Ovary (tissue), 9 donors: ENCODE data around the gene LARP4B. TPM values are rescaled to one million over a fixed set of nuclear protein-coding genes. Genes with fewer than 3 reads are reported as not detected.

Experiments
- DNase-seq, 5 donors: peaks; one replicate each; pipeline ENCODE4 v3.0.0-alpha.2; 2019 to 2020
- H3K27ac ChIP-seq, 2 donors: fragments of 200-600 bp; one replicate each; pipeline versions ENCODE4 v1.5.1 to v1.8.0; 2019 to 2022
- H3K27me3 ChIP-seq: fragments of 200-600 bp; one replicate; pipeline ENCODE4 v1.8.0; 2022
- H3K36me3 ChIP-seq: fragments of 200-600 bp; sonication (generic); one replicate; pipeline ENCODE4 v1.5.1; 2019
- H3K4me1 ChIP-seq: one replicate; pipeline ENCODE4 v1.8.1; 2013; ENCODE audit warnings: mild to moderate bottlenecking, moderate library complexity; ENCODE audit not compliant: insufficient read depth
- H3K4me3 ChIP-seq: fragments of 200-600 bp; sonication (generic); one replicate; pipeline ENCODE4 v1.5.1; 2017
- H3K9me3 ChIP-seq, 2 donors: fragments of 200-600 bp in 1 of 2; sonication (generic) in 1 of 2; one replicate each; pipeline versions ENCODE4 v1.5.1 to v1.8.1; 2013 to 2019; ENCODE audit warnings: mild to moderate bottlenecking in 1 of 2, moderate library complexity in 1 of 2
- EP300 ChIP-seq: sonication (generic); formaldehyde crosslinking; IDR thresholded peaks from one replicate; pipeline ENCODE4 v1.6.1; 2017; ENCODE audit warnings: antibody characterized with exemption
- POLR2A ChIP-seq: fragments of 450-650 bp; IDR thresholded peaks from one replicate; pipeline ENCODE4 v1.6.1; 2017; ENCODE audit warnings: antibody characterized with exemption, mild to moderate bottlenecking, moderate library complexity
- WGBS, 3 donors: extraction: QIAGEN DNeasy Blood & Tissue Kit in 1 of 3; methylation state at CpG; one replicate each; pipeline versions ENCODE4 v1.1.5 to v1.1.7; 2013 to 2017; 5-methylcytosine and 5-hydroxymethylcytosine counted together
- intact Hi-C, 4 donors: fragments of 100-400 bp; cut with DNase I; formaldehyde crosslinking; loops; one replicate each; pipeline versions ENCODE4 v1.11.0 to v1.15.1; 2022 to 2023
- polyA plus RNA-seq, 2 donors: library from polyadenylated mRNA; stranded (reverse); fragments of 200-250 nt in 1 of 2; fragments of 350-450 nt in 1 of 2; fragmentation: Illumina TruSeq in 1 of 2; extraction: RNeasy Lipid Tissue Mini Kit (QIAGEN cat#74804) in 1 of 2; gene quantifications; one replicate each; pipeline ENCODE4 v1.2.3, GENCODE V29; 2013 to 2014
- total RNA-seq, 7 donors: library from RNA; depleted of rRNA in 2 of 7; stranded (reverse); fragments of >200 nt in 2 of 7; fragmentation: NEBNext Ultra II Directional in 3 of 7; extraction: Animal tissue kit (Norgen Biotek cat#: 25700) in 3 of 7; gene quantifications; one replicate each; pipeline versions ENCODE4 v1.1.0 to v1.2.4, GENCODE V29; 2016 to 2023
- TF ChIP-seq, protein P1 (sequence below), 3 donors: fragments of 450-650 bp in 2 of 3; fragments of 200-600 bp in 1 of 3; IDR thresholded peaks; one replicate each; pipeline versions ENCODE4 v1.5.1 to v1.8.0; 2016 to 2022; ENCODE audit warnings: antibody characterized with exemption in 3 of 3, mild to moderate bottlenecking in 1 of 3
- donor health status: DM: no; HTN: no; CAD: no; lungs with moderate emphysema.
- donor health status: DM: no; HTN: no; CAD: no.
- donor health status: Bipolar disorder and iron deficiency.
- donor health status: DM: yes; HTN: yes; CAD: no.
- donor health status: DM: no; HTN: no; CAD: no.
- donor health status: DM: yes; HTN: yes; CAD: no.

LARP4B gene
- total and polyA plus RNA-seq, 9 donors, result 14.4 to 77.8 (median 54.4) TPM

DNA sequence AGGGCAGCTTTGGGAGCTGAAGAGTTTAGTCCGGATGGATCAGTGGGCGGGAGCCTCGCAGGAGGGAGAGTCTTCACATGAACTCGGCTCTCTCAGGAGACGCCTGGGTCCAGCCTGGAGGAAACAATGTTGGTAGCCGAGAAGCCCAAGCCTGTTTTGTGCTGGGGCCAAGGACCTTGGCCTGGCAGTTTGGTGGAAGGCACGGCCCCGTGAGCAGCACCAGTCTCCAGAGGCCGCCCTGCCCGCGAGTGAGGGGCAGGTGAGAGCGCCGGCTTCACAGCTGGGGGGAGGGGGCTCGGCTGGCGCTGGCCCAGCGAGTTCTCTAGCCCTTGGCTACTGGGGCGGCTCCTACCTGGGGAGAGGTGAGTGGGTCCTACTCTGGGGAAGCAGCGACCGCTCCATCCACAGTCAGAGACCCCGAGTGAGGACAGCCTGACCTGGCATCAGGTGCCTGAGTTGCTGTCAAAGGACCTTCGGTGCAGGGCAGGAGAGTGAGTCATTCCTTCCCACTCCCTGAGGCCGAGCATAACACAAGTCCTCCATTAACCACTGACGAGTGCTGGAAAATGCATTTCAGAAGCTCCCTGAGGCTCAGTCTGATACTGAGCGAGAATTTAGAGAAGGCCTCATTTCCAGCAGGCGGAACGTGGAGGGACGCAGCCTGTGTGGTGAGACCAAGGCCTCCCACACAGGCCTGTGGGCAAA, 152.7 kb downstream of the LARP4B start:
- H3K4me1 ChIP-seq, result peaks cover 3% of the 10 kb centered on the region
- no peaks in the 10 kb centered on the region for H3K36me3 ChIP-seq
- no peaks in the 10 kb centered on the region for H3K9me3 ChIP-seq
- 68 to 75% (median 72%) methylated on average over 26 to 27 of the region's 27 CpGs for WGBS, 3 donors
- TF ChIP-seq EP300 (no peak), POLR2A (no peak)
- TF ChIP-seq, protein P1, sequence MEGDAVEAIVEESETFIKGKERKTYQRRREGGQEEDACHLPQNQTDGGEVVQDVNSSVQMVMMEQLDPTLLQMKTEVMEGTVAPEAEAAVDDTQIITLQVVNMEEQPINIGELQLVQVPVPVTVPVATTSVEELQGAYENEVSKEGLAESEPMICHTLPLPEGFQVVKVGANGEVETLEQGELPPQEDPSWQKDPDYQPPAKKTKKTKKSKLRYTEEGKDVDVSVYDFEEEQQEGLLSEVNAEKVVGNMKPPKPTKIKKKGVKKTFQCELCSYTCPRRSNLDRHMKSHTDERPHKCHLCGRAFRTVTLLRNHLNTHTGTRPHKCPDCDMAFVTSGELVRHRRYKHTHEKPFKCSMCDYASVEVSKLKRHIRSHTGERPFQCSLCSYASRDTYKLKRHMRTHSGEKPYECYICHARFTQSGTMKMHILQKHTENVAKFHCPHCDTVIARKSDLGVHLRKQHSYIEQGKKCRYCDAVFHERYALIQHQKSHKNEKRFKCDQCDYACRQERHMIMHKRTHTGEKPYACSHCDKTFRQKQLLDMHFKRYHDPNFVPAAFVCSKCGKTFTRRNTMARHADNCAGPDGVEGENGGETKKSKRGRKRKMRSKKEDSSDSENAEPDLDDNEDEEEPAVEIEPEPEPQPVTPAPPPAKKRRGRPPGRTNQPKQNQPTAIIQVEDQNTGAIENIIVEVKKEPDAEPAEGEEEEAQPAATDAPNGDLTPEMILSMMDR (IDR thresholded peaks at IDR 0.05), result no peak
- H3K4me3 ChIP-seq, result no peak overlapping the region
- intact Hi-C loops, result no loop called here
- DNase-seq, result no peak
- H3K27ac ChIP-seq, result no peak overlapping the region
- no peaks in the 10 kb centered on the region for H3K27me3 ChIP-seq

DNA sequence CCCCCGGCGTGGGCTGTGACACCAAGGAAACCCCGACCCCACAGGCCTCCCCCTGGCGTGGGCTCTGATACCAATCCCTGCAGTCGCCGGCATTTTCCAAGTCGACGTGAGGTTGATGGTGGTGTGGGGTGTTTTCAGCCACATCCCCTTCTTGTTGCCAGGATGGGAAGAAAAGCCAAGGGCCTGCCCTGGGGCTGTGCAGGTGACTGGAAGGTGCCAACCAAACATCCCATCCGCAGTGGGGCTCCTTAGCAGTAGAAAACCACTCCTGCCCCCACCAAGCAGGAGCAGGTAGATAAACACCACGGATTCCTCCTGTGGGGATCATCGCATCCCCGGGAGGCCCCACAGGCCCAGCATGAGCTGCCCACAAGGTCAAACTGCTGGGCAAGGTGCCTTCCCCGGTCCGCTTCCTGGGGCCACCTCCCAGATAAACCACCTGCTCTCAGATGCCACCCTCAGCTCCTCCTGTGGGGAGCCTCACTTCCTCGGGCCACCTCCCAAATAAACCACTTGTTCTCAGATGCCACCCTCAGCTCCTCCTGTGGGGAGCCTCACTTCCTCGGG, 153.5 kb downstream of the LARP4B start:
- DNase-seq, result no peak
- Histone ChIP-seq H3K27me3 (no peaks in the 10 kb centered on the region), H3K36me3 (no peaks in the 10 kb centered on the region), H3K4me3 (no peak overlapping the region), H3K27ac (no peak overlapping the region), H3K4me1 (no peaks in the 10 kb centered on the region), H3K9me3 (no peaks in the 10 kb centered on the region)
- intact Hi-C loops, result no loop called here
- 80 to 90% (median 86%) methylated on average over 8 to 14 of the region's 16 CpGs for WGBS, 3 donors
- TF ChIP-seq POLR2A, result no peak
- no peak for TF ChIP-seq EP300
- TF ChIP-seq, protein P1 (IDR thresholded peaks at IDR 0.05), result no peak

DNA sequence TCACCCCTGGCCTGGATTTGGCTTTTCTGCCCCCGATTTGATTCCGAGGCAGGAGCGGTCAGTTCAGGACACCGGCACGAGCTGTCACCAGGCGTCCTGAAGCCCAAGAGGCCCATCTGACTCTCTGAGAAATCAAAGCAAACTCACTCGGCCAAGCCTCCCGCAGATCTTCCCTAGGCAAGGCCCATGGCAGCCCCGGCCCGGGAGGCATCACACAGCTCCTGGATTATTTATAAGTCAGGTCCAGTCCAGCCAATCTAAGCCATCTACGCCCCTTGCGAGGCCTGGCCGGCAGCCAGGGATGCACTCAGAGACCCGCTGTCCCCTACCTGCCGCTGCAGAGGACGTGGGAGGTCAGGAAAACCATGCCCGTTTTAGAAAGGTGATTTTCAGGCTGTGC, 154.7 kb downstream of the LARP4B start:
- no peaks in the 10 kb centered on the region for H3K36me3 ChIP-seq
- no peak overlapping the region for H3K27ac ChIP-seq
- H3K4me3 ChIP-seq, result no peak overlapping the region
- TF ChIP-seq POLR2A (no peak), EP300 (no peak)
- TF ChIP-seq, protein P1 (IDR thresholded peaks at IDR 0.05), result no peak
- 75 to 85% (median 82%) methylated on average over 16 to 17 of the region's 17 CpGs for WGBS, 3 donors
- H3K27me3 ChIP-seq, result no peaks in the 10 kb centered on the region
- no peaks in the 10 kb centered on the region for H3K9me3 ChIP-seq
- no peaks in the 10 kb centered on the region for H3K4me1 ChIP-seq
- no peak for DNase-seq
- intact Hi-C loops, result no loop called here

DNA sequence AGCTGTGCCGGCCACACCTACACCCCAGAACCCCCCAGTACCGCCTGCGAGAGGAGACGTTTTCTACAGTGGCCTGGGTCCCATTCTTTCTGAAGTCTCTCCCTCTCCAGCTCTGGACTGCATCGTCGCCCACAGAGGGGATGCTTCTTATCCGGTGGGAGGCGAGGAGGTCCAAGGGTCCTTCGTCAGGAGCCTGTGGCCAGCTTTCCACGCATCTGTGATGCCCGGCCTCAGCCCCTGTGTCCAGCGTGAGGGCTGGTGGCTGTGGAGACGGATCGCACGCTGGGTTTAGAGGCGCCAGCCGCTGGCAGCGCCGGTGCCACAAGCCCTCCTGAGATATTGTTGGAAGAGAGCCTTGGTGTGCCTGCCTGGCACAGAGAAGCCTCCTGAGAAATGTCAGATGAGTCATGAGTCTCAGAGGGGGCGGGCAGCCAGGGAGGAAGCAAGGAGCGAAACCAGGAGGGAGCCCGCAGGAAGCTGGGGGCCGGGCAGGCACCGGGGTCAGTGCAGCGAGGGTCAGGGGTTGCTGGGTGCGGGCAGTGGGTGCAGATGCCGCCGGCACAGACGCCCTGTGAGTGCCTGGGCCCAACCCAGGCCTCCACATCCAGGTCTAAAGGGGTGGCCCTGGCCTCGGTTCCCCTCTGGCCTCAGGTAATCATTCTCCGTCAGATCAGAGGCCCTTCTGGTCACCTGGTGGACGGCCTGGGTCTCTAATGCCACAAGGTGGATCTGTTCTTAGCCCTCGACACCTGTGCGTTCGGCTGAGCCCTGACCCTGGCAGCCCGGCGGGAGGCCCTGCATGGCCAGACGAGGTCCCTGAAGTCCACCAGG, 156.0 kb downstream of the LARP4B start:
- Histone ChIP-seq H3K4me3 (no peak overlapping the region), H3K9me3 (no peaks in the 10 kb centered on the region), H3K4me1 (no peaks in the 10 kb centered on the region), H3K27me3 (no peaks in the 10 kb centered on the region), H3K27ac (no peak overlapping the region), H3K36me3 (no peaks in the 10 kb centered on the region)
- no peak for DNase-seq
- intact Hi-C loops, result no loop called here
- TF ChIP-seq POLR2A, result no peak
- WGBS, 3 donors, result 82 to 87% (median 86%) methylated on average over 38 of the region's 38 CpGs
